ENCODE measurements around the gene COL25A1. TPM values are rescaled to one million over a fixed set of nuclear protein-coding genes. Genes with fewer than 3 reads are reported as not detected.

The COL25A1 gene
- total RNA-seq, 2 donors from 2014 or later: 0.05 to 0.14 TPM

DNA sequence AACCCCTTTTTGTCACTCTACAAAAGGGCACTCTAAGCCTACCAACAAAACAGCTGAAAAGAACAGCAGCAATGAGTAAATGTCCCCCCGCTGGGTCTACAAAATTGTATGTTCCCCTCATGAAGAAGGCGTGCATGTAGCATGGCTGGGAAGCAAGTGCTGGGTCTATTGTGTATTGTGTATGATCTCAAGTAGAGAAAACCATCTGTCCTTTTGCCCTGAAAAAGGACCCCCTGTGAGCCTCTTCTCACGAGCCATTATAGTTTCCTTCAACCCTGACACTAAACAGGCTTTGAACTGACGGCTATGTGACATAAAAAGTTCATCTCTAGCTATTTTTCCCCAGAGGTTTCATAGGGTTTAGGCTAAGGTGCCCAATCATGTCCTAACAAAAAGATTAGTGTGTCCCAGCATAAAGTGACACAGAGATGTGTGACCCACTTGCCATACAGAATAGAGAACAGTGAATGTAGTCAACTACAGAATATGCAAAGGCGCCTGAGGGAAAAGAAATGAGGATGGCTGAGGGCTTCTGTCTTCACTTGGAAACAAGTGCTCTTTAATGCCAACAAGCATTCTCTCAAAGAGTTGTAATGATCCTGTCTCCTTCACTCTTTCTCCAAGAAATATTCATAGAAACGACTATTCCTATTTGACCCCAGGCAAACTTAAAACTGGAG is 27.3 kb downstream of the COL25A1 start:
- H3K27ac Mint-ChIP-seq: no peak overlapping the region
- H3K36me3 Mint-ChIP-seq (ENCODE audit: insufficient read depth in 2 of 2): no peaks in the 10 kb centered on the region
- DNase-seq (no peak), ATAC-seq (replicated peaks in 1 of 2) (no peak)
- H3K27me3 Mint-ChIP-seq (ENCODE audit: low read depth): peaks cover 21% of the 10 kb centered on the region
- no peaks in the 10 kb centered on the region for H3K9me3 Mint-ChIP-seq
- H3K4me1 Mint-ChIP-seq (ENCODE audit: low read depth): peaks cover 32% of the 10 kb centered on the region
- no peak overlapping the region for H3K4me3 Mint-ChIP-seq

DNA sequence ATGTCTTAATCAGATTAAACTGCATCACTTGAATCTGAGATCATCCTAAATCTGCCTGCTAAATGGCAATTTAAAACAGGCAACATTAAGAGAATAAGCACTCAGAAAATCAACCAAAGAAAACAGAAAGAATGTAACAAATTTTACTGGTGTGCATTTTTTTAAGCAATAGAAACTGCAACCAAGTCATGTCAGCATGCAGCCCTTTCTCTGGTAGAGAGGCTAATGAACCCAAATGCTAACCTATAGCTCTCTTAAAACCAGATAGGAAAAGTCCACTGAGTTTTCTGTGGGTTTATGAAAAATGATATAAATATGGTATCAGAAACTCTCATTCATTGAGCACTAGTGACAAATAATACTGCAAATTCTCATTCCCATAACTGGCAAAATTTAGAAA is 35.6 kb downstream of the COL25A1 start:
- no peaks in the 10 kb centered on the region for H3K4me1 Mint-ChIP-seq (ENCODE audit: low read depth)
- DNase-seq: no peak
- no peak overlapping the region for H3K4me3 Mint-ChIP-seq
- no peak overlapping the region for H3K27ac Mint-ChIP-seq
- H3K27me3 Mint-ChIP-seq (ENCODE audit: low read depth): no peaks in the 10 kb centered on the region
- no peaks in the 10 kb centered on the region for H3K9me3 Mint-ChIP-seq
- no peaks in the 10 kb centered on the region for H3K36me3 Mint-ChIP-seq (ENCODE audit: insufficient read depth in 2 of 2)
- ATAC-seq (replicated peaks in 1 of 2): no peak

DNA sequence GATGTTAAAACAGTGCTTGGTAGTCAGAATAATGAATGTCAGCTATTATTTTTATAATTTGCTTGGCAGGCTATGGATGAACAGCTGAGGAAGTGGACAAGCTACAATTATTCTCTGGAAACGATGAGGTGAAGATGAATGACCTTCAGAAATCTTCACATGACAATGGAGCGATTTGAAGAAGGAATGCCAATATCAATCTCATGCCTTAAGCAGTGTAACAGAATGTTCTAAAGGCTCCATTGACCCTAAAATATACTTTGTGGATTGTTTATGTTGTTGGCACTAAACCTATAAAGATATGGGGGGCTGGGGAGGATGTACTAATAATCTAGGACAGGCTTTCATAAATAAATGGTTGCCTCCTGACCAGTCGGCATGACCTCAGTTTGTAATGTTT is 36.2 kb downstream of the COL25A1 start:
- no peaks in the 10 kb centered on the region for H3K4me1 Mint-ChIP-seq (ENCODE audit: low read depth)
- H3K4me3 Mint-ChIP-seq: no peak overlapping the region
- H3K9me3 Mint-ChIP-seq: no peaks in the 10 kb centered on the region
- H3K36me3 Mint-ChIP-seq (ENCODE audit: insufficient read depth in 2 of 2): no peaks in the 10 kb centered on the region
- no peaks in the 10 kb centered on the region for H3K27me3 Mint-ChIP-seq (ENCODE audit: low read depth)
- DNase-seq (no peak), ATAC-seq (replicated peaks in 1 of 2) (no peak)
- H3K27ac Mint-ChIP-seq: no peak overlapping the region

DNA sequence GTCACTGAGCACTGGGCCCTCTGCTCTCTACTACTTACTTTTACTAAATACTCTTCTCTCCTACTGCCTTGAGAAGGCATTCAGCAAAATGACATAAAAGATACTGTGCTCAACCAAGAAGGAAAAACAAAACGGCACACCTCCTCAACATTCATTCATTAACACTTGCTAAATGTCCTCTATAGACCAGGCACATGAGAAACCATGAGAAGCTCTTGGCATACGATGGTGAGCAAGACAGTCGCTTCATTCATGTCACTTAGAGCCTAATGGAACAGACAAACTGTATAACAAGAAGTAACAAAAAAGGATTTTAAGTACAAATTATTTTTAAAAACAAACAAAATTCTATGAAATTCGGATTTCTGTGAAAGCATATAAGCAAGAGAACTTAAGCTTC is 38.7 kb downstream of the COL25A1 start:
- Mint-ChIP-seq H3K27me3 (ENCODE audit: low read depth) (no peaks in the 10 kb centered on the region), H3K36me3 (ENCODE audit: insufficient read depth in 2 of 2) (no peaks in the 10 kb centered on the region), H3K27ac (no peak overlapping the region), H3K4me1 (ENCODE audit: low read depth) (no peaks in the 10 kb centered on the region), H3K4me3 (no peak overlapping the region), H3K9me3 (no peaks in the 10 kb centered on the region)
- ATAC-seq (replicated peaks in 1 of 2): no peak
- no peak for DNase-seq

DNA sequence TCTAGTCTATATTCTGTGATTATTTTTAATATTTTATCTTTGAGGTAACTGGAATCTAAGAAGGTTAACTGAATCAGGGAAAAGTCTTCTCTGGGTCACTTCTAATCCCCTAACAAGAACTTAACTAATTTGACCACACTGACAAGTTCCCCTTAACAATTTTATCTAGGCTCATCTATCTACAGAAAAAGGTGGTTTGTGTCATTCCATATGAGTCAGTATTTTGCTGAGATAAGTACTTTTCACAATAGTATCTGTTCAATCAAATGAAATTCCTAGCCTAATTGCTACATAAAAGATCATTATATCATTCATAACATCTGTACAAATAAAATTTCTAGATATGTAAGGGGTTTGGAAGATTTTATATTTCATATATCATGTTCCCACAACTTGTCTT is 45.6 kb downstream of the COL25A1 start:
- ATAC-seq (replicated peaks in 1 of 2) (no peak), DNase-seq (no peak)
- no peak overlapping the region for H3K27ac Mint-ChIP-seq
- H3K36me3 Mint-ChIP-seq (ENCODE audit: insufficient read depth in 2 of 2): no peaks in the 10 kb centered on the region
- no peaks in the 10 kb centered on the region for H3K9me3 Mint-ChIP-seq
- no peaks in the 10 kb centered on the region for H3K4me1 Mint-ChIP-seq (ENCODE audit: low read depth)
- no peak overlapping the region for H3K4me3 Mint-ChIP-seq
- H3K27me3 Mint-ChIP-seq (ENCODE audit: low read depth): peaks cover 9% of the 10 kb centered on the region

DNA sequence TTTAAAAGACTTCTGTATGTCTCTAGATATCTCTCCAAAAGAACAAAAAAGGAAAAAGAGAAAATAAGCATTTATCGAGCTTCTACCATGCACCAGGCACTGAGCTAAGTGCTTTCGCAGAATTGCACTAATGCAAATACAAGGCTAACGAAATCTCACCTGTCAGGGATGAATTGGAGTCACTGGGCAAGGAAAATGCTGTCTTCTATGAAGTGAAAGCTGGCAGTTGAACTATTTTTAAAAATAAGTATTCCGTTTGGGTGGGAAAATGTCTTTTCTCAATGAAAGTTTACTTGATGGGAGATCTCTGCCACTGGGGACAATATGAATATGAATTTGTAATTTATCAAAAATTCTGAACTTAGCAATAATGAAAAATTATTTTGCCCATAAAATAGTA is 47.6 kb downstream of the COL25A1 start:
- H3K27me3 Mint-ChIP-seq (ENCODE audit: low read depth): peaks cover 9% of the 10 kb centered on the region
- ATAC-seq (replicated peaks in 1 of 2): no peak
- H3K4me3 Mint-ChIP-seq: no peak overlapping the region
- no peak overlapping the region for H3K27ac Mint-ChIP-seq
- H3K4me1 Mint-ChIP-seq (ENCODE audit: low read depth): no peaks in the 10 kb centered on the region
- H3K36me3 Mint-ChIP-seq (ENCODE audit: insufficient read depth in 2 of 2): no peaks in the 10 kb centered on the region
- no peaks in the 10 kb centered on the region for H3K9me3 Mint-ChIP-seq
- no peak for DNase-seq

DNA sequence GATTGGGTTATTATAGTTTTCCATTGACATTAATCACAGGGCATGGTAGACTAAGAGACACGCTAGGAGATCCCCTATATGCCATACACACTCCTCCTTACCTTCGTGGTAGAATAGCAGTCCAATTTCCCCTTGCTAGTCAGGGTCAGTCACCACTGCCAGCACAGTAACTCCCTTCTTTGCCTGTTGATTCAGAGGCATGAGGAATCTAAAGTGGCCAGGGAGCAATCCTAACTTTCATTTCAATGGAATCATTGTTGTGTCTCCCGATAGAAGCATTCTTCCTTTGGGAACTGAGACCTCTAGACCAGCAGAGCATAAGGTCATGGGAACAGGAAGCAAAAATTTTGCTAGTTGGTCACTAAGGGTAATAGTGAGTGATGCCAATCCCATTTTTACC is 51.1 kb downstream of the COL25A1 start:
- Mint-ChIP-seq H3K4me3 (no peak overlapping the region), H3K36me3 (ENCODE audit: insufficient read depth in 2 of 2) (no peaks in the 10 kb centered on the region), H3K9me3 (no peaks in the 10 kb centered on the region), H3K27ac (no peak overlapping the region), H3K4me1 (ENCODE audit: low read depth) (no peaks in the 10 kb centered on the region), H3K27me3 (ENCODE audit: low read depth) (no peaks in the 10 kb centered on the region)
- DNase-seq (no peak), ATAC-seq (replicated peaks in 1 of 2) (no peak)

DNA sequence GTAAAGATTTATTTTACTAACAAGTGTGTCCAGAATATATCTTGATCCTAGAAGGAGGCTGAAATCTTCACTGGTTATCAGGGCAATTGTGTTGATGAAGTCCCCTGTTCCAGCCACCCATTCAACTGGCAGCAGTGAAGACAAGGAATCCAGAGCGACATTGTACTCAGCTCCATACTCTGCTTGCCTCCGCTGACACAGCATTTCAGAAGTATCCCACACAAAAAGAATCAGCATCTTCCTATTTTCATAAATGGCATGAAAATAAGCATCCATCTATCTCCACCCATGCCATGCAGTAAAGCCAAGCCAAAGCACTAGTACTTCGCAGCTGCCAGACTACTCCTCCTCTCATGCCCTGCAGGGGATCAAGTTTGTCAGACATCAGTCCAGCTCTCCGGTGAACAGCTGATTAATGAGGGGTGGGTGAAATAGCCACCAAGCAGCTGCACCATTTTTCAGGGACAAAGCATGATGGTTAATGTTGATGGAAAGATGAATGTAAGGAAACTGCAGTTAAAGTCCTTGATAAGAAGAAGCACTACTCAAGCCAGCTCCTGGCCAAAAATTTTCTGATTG is 54.0 kb downstream of the COL25A1 start:
- Mint-ChIP-seq H3K36me3 (ENCODE audit: insufficient read depth in 2 of 2) (no peaks in the 10 kb centered on the region), H3K4me1 (ENCODE audit: low read depth) (no peaks in the 10 kb centered on the region), H3K9me3 (no peaks in the 10 kb centered on the region), H3K4me3 (no peak overlapping the region), H3K27ac (no peak overlapping the region), H3K27me3 (ENCODE audit: low read depth) (no peaks in the 10 kb centered on the region)
- DNase-seq (no peak), ATAC-seq (replicated peaks in 1 of 2) (no peak)

DNA sequence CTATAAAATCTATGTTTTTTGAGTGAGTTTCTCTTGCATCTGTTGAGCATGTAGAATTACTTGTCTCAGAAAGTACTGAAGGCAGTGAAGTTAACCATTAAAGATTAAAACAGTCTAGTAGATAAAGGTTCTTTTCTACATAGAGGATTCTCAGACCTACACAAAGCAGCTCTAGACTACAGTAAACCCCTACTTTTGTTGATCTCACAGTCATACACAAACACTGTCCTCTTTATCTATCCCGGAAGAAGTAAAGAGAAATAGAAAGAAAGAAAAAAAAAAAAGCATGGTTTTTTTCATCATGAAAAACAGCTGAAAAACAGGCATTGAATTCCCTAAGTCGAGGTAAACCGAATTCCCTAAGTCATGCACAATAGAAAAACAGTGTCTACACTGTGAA is 58.6 kb downstream of the COL25A1 start:
- Mint-ChIP-seq H3K27me3 (ENCODE audit: low read depth) (no peaks in the 10 kb centered on the region), H3K4me1 (ENCODE audit: low read depth) (no peaks in the 10 kb centered on the region), H3K4me3 (no peak overlapping the region), H3K27ac (no peak overlapping the region), H3K36me3 (ENCODE audit: insufficient read depth in 2 of 2) (no peaks in the 10 kb centered on the region), H3K9me3 (no peaks in the 10 kb centered on the region)
- ATAC-seq (replicated peaks in 1 of 2) (no peak), DNase-seq (no peak)

DNA sequence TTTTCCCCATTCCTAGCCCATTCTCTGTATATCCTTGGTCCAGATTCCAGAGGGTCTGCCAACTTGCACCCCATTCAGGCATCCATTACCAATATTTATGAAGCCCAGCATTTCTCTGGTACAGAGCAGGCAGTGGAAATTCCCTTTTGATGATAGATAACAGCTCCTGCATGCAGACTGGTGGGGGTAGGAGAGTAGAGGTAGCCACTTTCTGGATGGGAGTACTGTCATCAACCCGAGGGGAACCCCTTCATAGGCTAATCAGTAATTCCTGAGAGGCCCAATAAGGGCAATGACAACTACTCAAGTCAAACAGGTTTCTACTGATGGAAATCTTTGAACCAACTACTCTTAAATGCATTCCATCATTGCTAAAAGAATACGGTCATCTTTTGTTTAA is 63.7 kb downstream of the COL25A1 start:
- Mint-ChIP-seq H3K27ac (no peak overlapping the region), H3K36me3 (ENCODE audit: insufficient read depth in 2 of 2) (no peaks in the 10 kb centered on the region), H3K4me1 (ENCODE audit: low read depth) (no peaks in the 10 kb centered on the region), H3K9me3 (peaks cover 0 to 3% of the 10 kb centered on the region in 2 donors), H3K27me3 (ENCODE audit: low read depth) (no peaks in the 10 kb centered on the region), H3K4me3 (no peak overlapping the region)
- no peak for DNase-seq
- ATAC-seq (replicated peaks in 1 of 2): no peak

DNA sequence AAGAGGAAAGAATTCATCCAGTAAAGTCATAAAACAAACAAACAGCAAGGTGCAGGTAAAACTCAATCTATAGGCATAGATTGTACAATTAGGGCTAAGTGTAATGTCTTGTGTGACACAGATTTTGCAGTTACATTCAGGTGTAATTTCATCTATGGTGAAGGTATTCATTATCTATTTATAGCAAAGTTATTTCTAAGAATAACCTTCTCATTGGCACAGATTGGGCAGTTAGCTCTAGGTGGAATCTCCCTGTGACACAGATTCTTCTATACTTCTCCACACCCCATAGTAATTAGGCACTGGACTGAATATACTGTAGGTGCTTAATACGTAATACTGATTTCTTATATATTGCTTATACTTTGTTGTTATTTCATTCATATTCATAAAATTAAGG is 66.8 kb downstream of the COL25A1 start:
- Mint-ChIP-seq H3K27me3 (ENCODE audit: low read depth) (no peaks in the 10 kb centered on the region), H3K4me3 (no peak overlapping the region), H3K4me1 (ENCODE audit: low read depth) (no peaks in the 10 kb centered on the region), H3K27ac (no peak overlapping the region), H3K36me3 (ENCODE audit: insufficient read depth in 2 of 2) (no peaks in the 10 kb centered on the region), H3K9me3 (peaks cover 0 to 3% of the 10 kb centered on the region in 2 donors)
- DNase-seq (no peak), ATAC-seq (replicated peaks in 1 of 2) (no peak)

DNA sequence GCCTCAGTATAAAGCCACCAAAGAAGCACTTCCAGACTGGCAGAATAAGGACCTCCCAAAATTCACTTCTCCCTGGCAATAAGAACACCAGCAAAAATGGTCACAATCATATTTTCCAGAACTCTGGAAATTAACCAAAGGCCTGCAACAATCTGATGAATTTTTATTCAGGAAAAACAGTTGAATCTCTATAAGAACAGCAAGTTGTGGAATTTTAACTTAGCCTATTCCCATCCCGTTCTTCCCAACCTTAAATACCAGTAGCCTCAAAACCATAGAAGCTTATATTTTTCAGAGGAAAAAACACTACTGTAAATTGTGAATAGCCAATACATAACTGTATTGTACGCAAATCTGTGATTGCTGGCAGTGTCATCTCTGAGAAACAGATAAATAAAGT is 67.9 kb downstream of the COL25A1 start:
- peaks cover 0 to 3% of the 10 kb centered on the region in 2 donors for H3K9me3 Mint-ChIP-seq
- ATAC-seq (replicated peaks in 1 of 2): no peak
- H3K27me3 Mint-ChIP-seq (ENCODE audit: low read depth): no peaks in the 10 kb centered on the region

DNA sequence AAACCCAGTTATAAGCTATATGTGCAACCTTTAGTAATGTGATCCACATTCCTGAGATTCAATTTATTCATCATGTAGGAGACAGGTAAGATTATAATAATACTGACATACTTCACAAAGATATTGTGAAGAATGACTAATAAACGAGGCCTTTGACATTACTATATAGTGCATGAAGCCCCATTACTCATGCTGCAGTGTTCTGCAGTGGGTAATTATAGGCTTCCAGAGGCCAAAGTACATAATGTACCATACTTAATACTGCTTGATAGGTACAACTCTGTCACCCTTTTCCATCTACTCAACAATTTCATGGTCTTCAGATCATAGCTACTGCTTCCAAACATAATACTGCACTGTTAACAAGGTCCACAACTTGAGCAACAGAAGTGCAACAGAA is 68.9 kb downstream of the COL25A1 start:
- no peak for ATAC-seq (replicated peaks in 1 of 2)
- H3K4me1 Mint-ChIP-seq (ENCODE audit: low read depth): no peaks in the 10 kb centered on the region
- H3K9me3 Mint-ChIP-seq: peaks cover 0 to 3% of the 10 kb centered on the region in 2 donors
- H3K27me3 Mint-ChIP-seq (ENCODE audit: low read depth): no peaks in the 10 kb centered on the region
- no peaks in the 10 kb centered on the region for H3K36me3 Mint-ChIP-seq (ENCODE audit: insufficient read depth in 2 of 2)
- DNase-seq: no peak
- no peak overlapping the region for H3K27ac Mint-ChIP-seq
- H3K4me3 Mint-ChIP-seq: no peak overlapping the region

More for the DNA sequence above, 67.9 kb downstream of the COL25A1 start:
- no peaks in the 10 kb centered on the region for H3K4me1 Mint-ChIP-seq (ENCODE audit: low read depth)
- no peaks in the 10 kb centered on the region for H3K36me3 Mint-ChIP-seq (ENCODE audit: insufficient read depth in 2 of 2)
- DNase-seq: no peak
- H3K4me3 Mint-ChIP-seq: no peak overlapping the region
- H3K27ac Mint-ChIP-seq: no peak overlapping the region

DNA sequence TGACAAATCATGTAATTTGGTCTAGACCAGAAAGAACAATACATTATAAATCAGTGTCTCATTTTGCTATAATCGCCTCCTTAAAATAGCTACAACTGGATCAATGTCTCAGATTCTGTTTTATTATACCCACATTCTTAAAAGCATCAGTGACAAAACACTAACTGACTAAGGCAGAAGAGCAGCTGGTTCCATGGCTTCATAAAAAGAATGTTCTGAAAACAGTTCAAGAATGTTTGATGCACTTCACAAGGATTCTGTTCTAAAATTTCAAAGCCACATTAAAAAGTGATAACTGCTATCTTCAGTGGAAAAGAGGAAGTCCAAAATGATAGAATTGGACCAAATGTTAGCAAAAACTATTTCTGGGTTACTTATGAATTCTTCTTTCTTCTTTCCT is 69.8 kb downstream of the COL25A1 start:
- DNase-seq: no peak
- H3K27ac Mint-ChIP-seq: no peak overlapping the region
- peaks cover 0 to 3% of the 10 kb centered on the region in 2 donors for H3K9me3 Mint-ChIP-seq
- H3K4me3 Mint-ChIP-seq: no peak overlapping the region
- no peaks in the 10 kb centered on the region for H3K4me1 Mint-ChIP-seq (ENCODE audit: low read depth)
- H3K27me3 Mint-ChIP-seq (ENCODE audit: low read depth): no peaks in the 10 kb centered on the region
- no peaks in the 10 kb centered on the region for H3K36me3 Mint-ChIP-seq (ENCODE audit: insufficient read depth in 2 of 2)
- no peak for ATAC-seq (replicated peaks in 1 of 2)
